ENCODE results near the gene MARK2.

GRCh38 chr11:63816166-63816565 is 22.7 kb upstream of the MARK2 start:
- TF ChIP-seq POLR2AphosphoS5 (IDR thresholded peaks at IDR 0.05; ENCODE audit: low read depth, low read length) (no peak), TAF1 (IDR thresholded peaks at IDR 0.05; ENCODE audit: borderline replicate concordance, low read depth, low read length) (no peak)
